ENCODE results near the gene COL15A1. TPM values are rescaled to one million over a fixed set of nuclear protein-coding genes. Genes with fewer than 3 reads are reported as not detected.

Gene COL15A1
- polyA plus RNA-seq, 1 donor (not counting 4 experiments of a cell fraction or from before 2014, with no cell fraction given) = not detected

- Histone ChIP-seq H3K4me3 (ENCODE audit: control insufficient read depth in 2 of 3, extremely low read depth in 1 of 3, insufficient read depth in 2 of 3, low read depth in 1 of 3, low read length in 3 of 3) (no peak overlapping the region), H3K9ac (ENCODE audit: control insufficient read depth, extremely low read depth, insufficient read depth, low read length) (no peak overlapping the region), H3K27ac (ENCODE audit: control insufficient read depth, insufficient read depth, low read length) (no peak overlapping the region), H3K36me3 (ENCODE audit: control insufficient read depth in 2 of 2, extremely low read depth in 1 of 2, insufficient read depth in 2 of 2, low read length in 2 of 2) (no peaks in the 10 kb centered on the region), H3K9me1 (ENCODE audit: control insufficient read depth, extremely low read depth, insufficient read depth, low read length) (no peaks in the 10 kb centered on the region), H3K4me1 (ENCODE audit: control insufficient read depth, extremely low read depth, insufficient read depth, low read length) (no peaks in the 10 kb centered on the region), H3K4me2 (ENCODE audit: control insufficient read depth, extremely low read depth, insufficient read depth, low read depth, low read length) (no peak overlapping the region), H3K9me3 (ENCODE audit: control insufficient read depth, low read depth, low read length) (no peaks in the 10 kb centered on the region), H4K20me1 (ENCODE audit: control insufficient read depth, extremely low read depth, insufficient read depth, low read length) (no peaks in the 10 kb centered on the region), H3K79me2 (ENCODE audit: control insufficient read depth, insufficient read depth, low read length) (no peaks in the 10 kb centered on the region), H2AFZ (ENCODE audit: control insufficient read depth, low read length) (no peak overlapping the region), H3K27me3 (ENCODE audit: control insufficient read depth, extremely low read depth, insufficient read depth, low read length) (peaks cover 11% of the 10 kb centered on the region)
- dilution Hi-C loops (cut with MboI; ENCODE audit: extremely low pct_ligation_motif_present, low sequenced_read_pairs) = loop anchor here (10.0 kb wide), 1 partner anchor 121 kb away; no protein-coding TSS in a partner anchor
- FAIRE-seq (no peak), DNase-seq (ENCODE audit: low read depth, low spot score) (no peak)
- TF ChIP-seq CTCF (optimal IDR thresholded peaks at IDR 0.05 in 1 of 3, IDR thresholded peaks at IDR 0.05 in 1 of 3, conservative IDR thresholded peaks at IDR 0.05 in 1 of 3; ENCODE audit: extremely low read depth in 1 of 3, insufficient read depth in 2 of 3, low read length in 3 of 3) (no peak), EZH2 (IDR thresholded peaks at IDR 0.05; ENCODE audit: low read length) (no peak)
These were observed 59.6 kb downstream of the COL15A1 start for GRCh38 chr9:99003308-99003707.

- Histone ChIP-seq H3K4me1 (ENCODE audit: control insufficient read depth, extremely low read depth, insufficient read depth, low read length) (no peaks in the 10 kb centered on the region), H3K4me2 (ENCODE audit: control insufficient read depth, extremely low read depth, insufficient read depth, low read depth, low read length) (no peak overlapping the region), H3K27ac (ENCODE audit: control insufficient read depth, insufficient read depth, low read length) (no peak overlapping the region), H3K36me3 (ENCODE audit: control insufficient read depth in 2 of 2, extremely low read depth in 1 of 2, insufficient read depth in 2 of 2, low read length in 2 of 2) (no peaks in the 10 kb centered on the region), H3K9ac (ENCODE audit: control insufficient read depth, extremely low read depth, insufficient read depth, low read length) (no peak overlapping the region), H3K27me3 (ENCODE audit: control insufficient read depth, extremely low read depth, insufficient read depth, low read length) (peaks cover 6% of the 10 kb centered on the region), H4K20me1 (ENCODE audit: control insufficient read depth, extremely low read depth, insufficient read depth, low read length) (no peaks in the 10 kb centered on the region), H3K9me3 (ENCODE audit: control insufficient read depth, low read depth, low read length) (no peaks in the 10 kb centered on the region), H3K9me1 (ENCODE audit: control insufficient read depth, extremely low read depth, insufficient read depth, low read length) (no peaks in the 10 kb centered on the region), H3K4me3 (ENCODE audit: control insufficient read depth in 2 of 3, extremely low read depth in 1 of 3, insufficient read depth in 2 of 3, low read depth in 1 of 3, low read length in 3 of 3) (no peak overlapping the region), H2AFZ (ENCODE audit: control insufficient read depth, low read length) (no peak overlapping the region), H3K79me2 (ENCODE audit: control insufficient read depth, insufficient read depth, low read length) (no peaks in the 10 kb centered on the region)
- TF ChIP-seq EZH2 (IDR thresholded peaks at IDR 0.05; ENCODE audit: low read length) (no peak), CTCF (optimal IDR thresholded peaks at IDR 0.05 in 1 of 3, IDR thresholded peaks at IDR 0.05 in 1 of 3, conservative IDR thresholded peaks at IDR 0.05 in 1 of 3; ENCODE audit: extremely low read depth in 1 of 3, insufficient read depth in 2 of 3, low read length in 3 of 3) (no peak)
- FAIRE-seq = no peak
- dilution Hi-C loops (cut with MboI; ENCODE audit: extremely low pct_ligation_motif_present, low sequenced_read_pairs) = loop anchor here (10.0 kb wide), 1 partner anchor 121 kb away; no protein-coding TSS in a partner anchor
- no peak for DNase-seq (ENCODE audit: low read depth, low spot score)
These were observed 60.4 kb downstream of the COL15A1 start for GRCh38 chr9:99004115-99004514.
